Esophagus muscularis mucosa (tissue), 4 donors: Measurements from ENCODE around the gene VAMP1. TPM values are rescaled to one million over a fixed set of nuclear protein-coding genes. Genes with fewer than 3 reads are reported as not detected.

Experiments
- DNase-seq: peaks from one replicate; pipeline ENCODE4 v3.0.0-alpha.2; 2017; ENCODE audit errors: extremely low spot score
- H3K27ac ChIP-seq, 4 donors: fragments of 200-600 bp; sonication (generic); replicated peaks in 1 of 4; 1 replicate in 3 of 4; 2 replicates in 1 of 4; pipeline ENCODE4 v1.5.1; 2016 to 2019; ENCODE audit warnings: mild to moderate bottlenecking in 1 of 4
- H3K27me3 ChIP-seq, 4 donors: fragments of 200-600 bp; sonication (generic); one replicate each; pipeline versions ENCODE4 v1.5.1 to v1.6.0; 2016 to 2019
- H3K36me3 ChIP-seq, 4 donors: fragments of 200-600 bp; sonication (generic); one replicate each; pipeline ENCODE4 v1.5.1; 2016 to 2019
- H3K4me1 ChIP-seq, 4 donors: fragments of 200-600 bp; sonication (generic); one replicate each; pipeline ENCODE4 v1.5.1; 2016 to 2019
- H3K4me3 ChIP-seq, 4 donors: fragments of 200-600 bp; sonication (generic); 1 replicate in 2 of 4; 2 replicates in 2 of 4; pipeline ENCODE4 v1.5.1; 2016 to 2019; ENCODE audit warnings: mild to moderate bottlenecking in 4 of 4, moderate library complexity in 1 of 4
- H3K9me3 ChIP-seq, 4 donors: fragments of 200-600 bp; sonication (generic); 1 replicate in 3 of 4; 2 replicates in 1 of 4; pipeline ENCODE4 v1.5.1; 2016 to 2019
- CTCF ChIP-seq, 3 experiments: fragments of 200-600 bp in 2 of 3; fragments of 450-650 bp in 1 of 3; sonication (generic) in 2 of 3; IDR thresholded peaks; one replicate each; pipeline ENCODE4 v1.5.1; 2017 to 2019; ENCODE audit warnings: antibody characterized with exemption in 3 of 3, mild to moderate bottlenecking in 2 of 3, moderate library complexity in 1 of 3
- EP300 ChIP-seq: sonication (generic); formaldehyde crosslinking; IDR thresholded peaks from one replicate; pipeline ENCODE4 v1.6.1; 2017; ENCODE audit warnings: antibody characterized with exemption
- POLR2A ChIP-seq: fragments of 450-650 bp; IDR thresholded peaks from one replicate; pipeline ENCODE4 v1.6.1; 2017; ENCODE audit warnings: antibody characterized with exemption, moderate library complexity, mild to moderate bottlenecking, low read depth
- POLR2AphosphoS5 ChIP-seq, 2 donors: sonication (generic); formaldehyde crosslinking; IDR thresholded peaks; one replicate each; pipeline ENCODE4 v1.6.1; 2017; ENCODE audit warnings: antibody characterized with exemption in 2 of 2
- WGBS: methylation state at CpG from one replicate; pipeline ENCODE4 v1.1.5; 2018; 5-methylcytosine and 5-hydroxymethylcytosine counted together
- intact Hi-C: fragments of 100-400 bp; cut with DNase I; formaldehyde crosslinking; loops from one replicate; pipeline ENCODE4 v1.15.1; 2023
- total RNA-seq, 4 donors: library from RNA; depleted of rRNA; stranded (reverse); fragments of >200 nt; gene quantifications; one replicate each; pipeline versions ENCODE4 v1.1.0 to v1.2.1, GENCODE V29; 2016

VAMP1 gene
- total RNA-seq, 4 donors from 2014 or later: 4.5 to 8.7 (median 6.7) TPM

DNA sequence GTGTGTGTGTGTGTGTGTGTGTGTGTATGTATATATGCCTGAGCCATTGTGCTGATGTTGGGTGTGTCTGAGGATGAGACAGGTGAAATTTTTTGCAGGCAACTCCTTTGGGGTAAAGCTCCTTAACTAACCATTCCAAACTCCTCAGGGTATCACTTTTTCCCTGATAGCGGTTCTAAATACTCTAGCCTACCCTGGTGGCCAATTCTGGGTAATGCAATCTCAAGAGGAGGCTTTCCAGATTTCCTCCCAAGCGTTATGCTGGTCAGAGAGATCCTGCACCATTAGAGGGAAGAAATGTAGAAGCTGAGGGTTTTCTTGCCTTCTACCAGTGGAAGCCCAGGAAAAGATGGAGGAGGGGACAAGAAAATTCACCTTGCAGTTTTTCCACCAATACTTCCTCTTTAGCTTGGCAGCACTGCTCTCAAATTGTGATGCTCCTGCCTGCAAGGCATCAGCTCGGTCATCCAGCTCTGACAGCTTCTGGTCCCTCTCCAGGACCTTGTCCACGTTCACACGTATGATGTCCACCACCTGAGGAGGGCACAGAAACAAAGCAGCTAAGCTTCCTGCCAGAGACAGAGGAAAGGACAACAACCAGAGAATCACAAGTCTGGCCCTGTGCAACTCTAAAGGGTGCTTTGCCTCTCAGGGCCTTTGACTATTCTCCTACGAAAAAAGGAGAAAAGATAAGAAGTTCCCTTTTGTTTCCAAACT, 4.9 kb downstream of the VAMP1 start:
- no peak for DNase-seq
- Histone ChIP-seq H3K4me1 (peaks cover 26 to 73% (median 61%) of the 10 kb centered on the region in 4 donors), H3K36me3 (peaks cover 27 to 65% (median 55%) of the 10 kb centered on the region in 4 donors), H3K4me3 (no peak overlapping the region), H3K27ac (peak overlapping the region; percentile 12 to 52 (median 32)), H3K9me3 (no peaks in the 10 kb centered on the region), H3K27me3 (no peaks in the 10 kb centered on the region)
- intact Hi-C loops: loop anchor here (2.0 to 5.0 kb wide), 2 partner anchors 43 to 128 kb away; no protein-coding TSS in a partner anchor
- 30% methylated on average over 6 of the region's 6 CpGs for WGBS
- TF ChIP-seq POLR2AphosphoS5 (IDR thresholded peaks at IDR 0.05) (peak; percentile 33 to 36), POLR2A (no peak), CTCF (IDR thresholded peaks at IDR 0.05) (peak; percentile 84 to 97 (median 89)), EP300 (no peak)

DNA sequence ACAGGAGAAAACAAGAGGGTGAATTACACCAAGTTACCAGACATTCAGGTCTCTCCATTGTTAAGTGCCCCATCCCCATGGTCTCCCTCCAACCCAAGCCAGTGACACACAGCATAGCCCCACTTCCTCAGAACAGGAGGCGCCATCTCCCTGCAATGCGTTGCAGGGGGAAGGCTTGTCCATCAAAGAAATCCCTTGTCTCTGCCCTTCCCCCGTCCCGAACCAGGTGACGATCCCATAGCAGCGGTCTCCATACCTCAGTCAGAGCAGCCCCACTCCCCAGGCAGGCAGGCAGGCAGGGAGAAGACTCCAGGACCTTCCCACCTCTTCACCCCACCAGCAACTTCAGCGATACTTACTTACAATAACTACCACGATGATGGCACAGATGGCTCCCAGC, 5.9 kb downstream of the VAMP1 start:
- WGBS: 91% methylated on average over 8 of the region's 8 CpGs
- Histone ChIP-seq H3K4me3 (no peak overlapping the region), H3K9me3 (no peaks in the 10 kb centered on the region), H3K36me3 (peaks cover 31 to 76% (median 66%) of the 10 kb centered on the region in 4 donors), H3K4me1 (peaks cover 26 to 66% (median 56%) of the 10 kb centered on the region in 4 donors), H3K27me3 (no peaks in the 10 kb centered on the region), H3K27ac (peak overlapping the region; percentile 15 to 57 (median 44))
- TF ChIP-seq POLR2A (no peak), CTCF (IDR thresholded peaks at IDR 0.05) (no peak), EP300 (no peak), POLR2AphosphoS5 (IDR thresholded peaks at IDR 0.05) (no peak)
- intact Hi-C loops: loop anchor here (5.0 kb wide), 1 partner anchor 137 kb away; no protein-coding TSS in a partner anchor
- DNase-seq: no peak

GRCh38 chr12:6463858-6464257, 6.6 kb downstream of the VAMP1 start:
- peak overlapping the region; percentile 28 to 57 (median 40) for H3K27ac ChIP-seq
- TF ChIP-seq CTCF (IDR thresholded peaks at IDR 0.05) (no peak), EP300 (no peak), POLR2A (no peak), POLR2AphosphoS5 (IDR thresholded peaks at IDR 0.05) (no peak)
- no peak overlapping the region for H3K4me3 ChIP-seq
- peaks cover 20 to 60% (median 49%) of the 10 kb centered on the region in 4 donors for H3K4me1 ChIP-seq
- intact Hi-C loops: loop anchor here (5.0 kb wide), 1 partner anchor 137 kb away; no protein-coding TSS in a partner anchor
- H3K36me3 ChIP-seq: peaks cover 36 to 83% (median 73%) of the 10 kb centered on the region in 4 donors
- H3K9me3 ChIP-seq: no peaks in the 10 kb centered on the region
- WGBS: 74% methylated on average over 6 of the region's 6 CpGs
- H3K27me3 ChIP-seq: no peaks in the 10 kb centered on the region
- no peak for DNase-seq

GRCh38 chr12:6463216-6463615, 7.3 kb downstream of the VAMP1 start:
- peaks cover 42 to 88% (median 79%) of the 10 kb centered on the region in 4 donors for H3K36me3 ChIP-seq
- TF ChIP-seq POLR2AphosphoS5 (IDR thresholded peaks at IDR 0.05) (no peak), EP300 (no peak), CTCF (IDR thresholded peaks at IDR 0.05) (no peak), POLR2A (no peak)
- peak overlapping the region; percentile 28 to 57 (median 44) for H3K27ac ChIP-seq
- no peak for DNase-seq
- intact Hi-C loops: loop anchor here (5.0 kb wide), 1 partner anchor 136 kb away; no protein-coding TSS in a partner anchor
- H3K4me3 ChIP-seq: no peak overlapping the region
- no peaks in the 10 kb centered on the region for H3K27me3 ChIP-seq
- peaks cover 16 to 53% (median 42%) of the 10 kb centered on the region in 4 donors for H3K4me1 ChIP-seq
- H3K9me3 ChIP-seq: no peaks in the 10 kb centered on the region
- WGBS: 58% methylated on average over 7 of the region's 7 CpGs
